Body of pancreas (tissue), 4 donors: ENCODE data around the gene WDR47. TPM values are rescaled to one million over a fixed set of nuclear protein-coding genes. Genes with fewer than 3 reads are reported as not detected.
"Not testable (repeated sequence)": the region's sequence is repeated elsewhere in the genome, so short reads cannot be mapped to it uniquely, and the experiment has no call there.

Source experiments
- ATAC-seq: fragments of 150-250 bp; one replicate; pipeline ENCODE4 v1.9.1; 2016
- DNase-seq, 4 donors: peaks; one replicate each; pipeline ENCODE4 v3.0.0-alpha.2; 2019
- H3K27ac ChIP-seq, 4 donors: fragments of 200-600 bp; sonication (generic); 1 replicate in 3 of 4; 2 replicates in 1 of 4; pipeline versions ENCODE4 v1.5.1 to v1.6.1; 2016 to 2019; ENCODE audit warnings: mild to moderate bottlenecking in 1 of 4, mixed read lengths in 1 of 4, moderate library complexity in 1 of 4
- H3K27me3 ChIP-seq, 2 donors: fragments of 200-600 bp; sonication (generic); one replicate each; pipeline ENCODE4 v1.6.0; 2016; ENCODE audit warnings: mild to moderate bottlenecking in 1 of 2
- H3K36me3 ChIP-seq, 2 donors: fragments of 200-600 bp; sonication (generic); replicated peaks in 1 of 2; 2 replicates each; pipeline ENCODE4 v1.5.1; 2016; ENCODE audit warnings: low read depth in 2 of 2; ENCODE audit not compliant: insufficient read depth in 1 of 2
- H3K4me1 ChIP-seq: fragments of 200-600 bp; sonication (generic); one replicate; pipeline ENCODE4 v1.6.0; 2016
- H3K4me3 ChIP-seq, 2 donors: fragments of 200-600 bp; sonication (generic); 1 replicate in 1 of 2; 2 replicates in 1 of 2; pipeline ENCODE4 v1.5.1; 2016 to 2019
- H3K9me3 ChIP-seq, 3 donors: fragments of 200-600 bp; sonication (generic); 1 replicate in 2 of 3; 2 replicates in 1 of 3; pipeline ENCODE4 v1.5.1; 2016
- POLR2A ChIP-seq, 3 donors: fragments of 450-650 bp; IDR thresholded peaks; one replicate each; pipeline ENCODE4 v1.6.1; 2016; ENCODE audit warnings: antibody characterized with exemption in 3 of 3, mild to moderate bottlenecking in 2 of 3
- WGBS, 2 donors: methylation state at CpG; one replicate each; pipeline ENCODE4 v1.1.5; 2017; 5-methylcytosine and 5-hydroxymethylcytosine counted together
- intact Hi-C: fragments of 100-400 bp; cut with DNase I; formaldehyde crosslinking; loops from one replicate; pipeline ENCODE4 v1.15.1; 2023
- total RNA-seq, 2 donors: library from RNA; depleted of rRNA; stranded (reverse); fragments of >200 nt; gene quantifications; one replicate each; pipeline ENCODE4 v1.1.0, GENCODE V29; 2016
- TF ChIP-seq, protein P1 (sequence below), 7 experiments: fragments of 450-650 bp in 4 of 7; fragments of 200-600 bp in 3 of 7; sonication (generic) in 3 of 7; IDR thresholded peaks; one replicate each; pipeline ENCODE4 v1.5.1; 2016 to 2019; ENCODE audit warnings: antibody characterized with exemption in 7 of 7

WDR47 gene
- total RNA-seq, 2 donors from 2014 or later, result 5.6 to 7.3 TPM

DNA sequence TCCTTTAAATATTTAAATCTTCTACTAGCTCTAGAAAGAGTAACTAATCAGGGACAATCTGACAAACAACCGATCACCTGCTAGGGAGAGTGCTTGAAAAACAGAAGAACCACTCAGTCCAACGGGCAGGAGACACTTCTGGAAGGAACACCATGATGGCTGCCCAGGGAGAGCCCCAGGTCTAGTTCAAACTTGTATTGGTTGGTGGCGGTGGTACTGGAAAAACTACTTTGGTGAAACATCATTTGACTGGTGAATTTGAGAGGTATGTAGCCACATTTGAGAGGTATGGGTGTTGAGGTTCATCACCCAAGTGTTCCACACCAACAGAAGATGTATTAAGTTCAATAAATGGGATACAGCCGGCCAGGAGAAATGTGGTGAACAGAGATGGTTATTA, 4.8 kb upstream of the WDR47 start:
- DNase-seq, result no peak
- H3K9me3 ChIP-seq, result no peaks in the 10 kb centered on the region
- H3K4me1 ChIP-seq, result no peaks in the 10 kb centered on the region
- intact Hi-C loops, result no loop called here
- TF ChIP-seq POLR2A (IDR thresholded peaks at IDR 0.05), result no peak
- TF ChIP-seq, protein P1, sequence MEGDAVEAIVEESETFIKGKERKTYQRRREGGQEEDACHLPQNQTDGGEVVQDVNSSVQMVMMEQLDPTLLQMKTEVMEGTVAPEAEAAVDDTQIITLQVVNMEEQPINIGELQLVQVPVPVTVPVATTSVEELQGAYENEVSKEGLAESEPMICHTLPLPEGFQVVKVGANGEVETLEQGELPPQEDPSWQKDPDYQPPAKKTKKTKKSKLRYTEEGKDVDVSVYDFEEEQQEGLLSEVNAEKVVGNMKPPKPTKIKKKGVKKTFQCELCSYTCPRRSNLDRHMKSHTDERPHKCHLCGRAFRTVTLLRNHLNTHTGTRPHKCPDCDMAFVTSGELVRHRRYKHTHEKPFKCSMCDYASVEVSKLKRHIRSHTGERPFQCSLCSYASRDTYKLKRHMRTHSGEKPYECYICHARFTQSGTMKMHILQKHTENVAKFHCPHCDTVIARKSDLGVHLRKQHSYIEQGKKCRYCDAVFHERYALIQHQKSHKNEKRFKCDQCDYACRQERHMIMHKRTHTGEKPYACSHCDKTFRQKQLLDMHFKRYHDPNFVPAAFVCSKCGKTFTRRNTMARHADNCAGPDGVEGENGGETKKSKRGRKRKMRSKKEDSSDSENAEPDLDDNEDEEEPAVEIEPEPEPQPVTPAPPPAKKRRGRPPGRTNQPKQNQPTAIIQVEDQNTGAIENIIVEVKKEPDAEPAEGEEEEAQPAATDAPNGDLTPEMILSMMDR (IDR thresholded peaks at IDR 0.05), result no peak
- no peak overlapping the region for H3K4me3 ChIP-seq
- H3K36me3 ChIP-seq, result no peaks in the 10 kb centered on the region
- H3K27ac ChIP-seq, result no peak overlapping the region
- no peaks in the 10 kb centered on the region for H3K27me3 ChIP-seq
- ATAC-seq, result no peak
- 68 to 69% methylated on average over 4 of the region's 4 CpGs for WGBS, 2 donors

DNA sequence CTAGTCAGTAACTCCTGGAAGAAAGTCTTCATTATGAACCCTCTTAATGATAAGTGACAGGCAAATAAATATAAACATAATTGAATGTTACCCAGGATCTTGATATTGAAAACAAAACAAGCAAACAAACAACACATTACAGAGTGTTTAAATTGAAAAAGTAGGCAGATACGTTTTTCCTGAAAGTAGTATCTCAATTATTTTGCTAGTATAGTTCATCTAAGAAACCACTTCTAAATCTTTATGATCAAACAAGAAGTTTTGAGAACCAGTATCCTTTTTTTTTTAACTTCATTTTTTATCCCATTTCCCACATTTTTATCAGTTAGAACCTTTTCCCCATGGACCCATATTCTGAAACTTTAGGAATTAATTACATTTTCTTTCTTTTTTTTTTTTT, 3.7 kb upstream of the WDR47 start:
- Histone ChIP-seq H3K27ac (no peak overlapping the region), H3K27me3 (no peaks in the 10 kb centered on the region), H3K9me3 (no peaks in the 10 kb centered on the region), H3K4me1 (peaks cover 3% of the 10 kb centered on the region), H3K36me3 (no peaks in the 10 kb centered on the region), H3K4me3 (no peak overlapping the region)
- TF ChIP-seq, protein P1 (IDR thresholded peaks at IDR 0.05), result no peak
- TF ChIP-seq POLR2A (IDR thresholded peaks at IDR 0.05), result no peak
- DNase-seq (no peak), ATAC-seq (no peak)
- 33 to 58% methylated on average over 1 of the region's 1 CpG for WGBS, 2 donors
- intact Hi-C loops, result no loop called here

DNA sequence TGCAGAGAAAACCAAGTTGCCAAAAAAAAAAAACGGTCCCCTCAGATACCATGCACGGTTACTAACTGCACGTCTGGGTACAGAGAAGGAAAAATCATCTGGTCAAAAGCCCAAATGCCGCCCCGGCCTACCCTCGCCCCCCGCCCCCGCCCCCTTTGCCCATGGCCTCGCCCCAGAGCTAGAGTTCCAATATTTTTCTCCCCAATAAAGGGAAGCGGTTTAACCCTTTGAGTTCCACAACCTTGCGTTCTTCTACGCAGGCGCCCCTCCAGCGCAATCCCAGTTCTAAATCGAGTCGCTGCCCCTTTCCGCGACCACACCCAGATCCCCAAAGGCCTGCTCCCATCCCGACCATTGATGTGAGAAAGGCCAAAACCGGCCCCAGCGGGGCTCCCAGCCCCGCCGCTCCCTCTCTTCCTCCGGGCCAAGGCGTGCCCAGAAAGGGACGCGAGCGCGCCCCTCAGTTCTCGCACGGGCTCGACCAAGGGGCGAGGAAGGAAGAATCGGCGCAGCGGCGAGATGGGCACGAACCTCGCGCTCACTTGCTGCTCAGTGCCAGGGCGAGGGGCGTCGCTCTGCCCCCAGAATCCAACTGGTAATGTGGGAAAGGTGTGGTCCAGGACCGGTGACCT, 797 bp downstream of the WDR47 start:
- Histone ChIP-seq H3K4me3 (peak overlapping the region; percentile 54 to 97), H3K9me3 (no peaks in the 10 kb centered on the region), H3K4me1 (peaks cover 11% of the 10 kb centered on the region), H3K27me3 (no peaks in the 10 kb centered on the region), H3K36me3 (no peaks in the 10 kb centered on the region), H3K27ac (peak overlapping the region in 3 of 4 donors; percentile 68 to 88 (median 74))
- DNase-seq (peak in 2 of 4 donors; percentile 17 to 18), ATAC-seq (peak; percentile 6)
- WGBS, 2 donors, result 0 to 1% methylated on average over 13 to 41 of the region's 44 CpGs
- TF ChIP-seq, protein P1 (IDR thresholded peaks at IDR 0.05), result no peak
- intact Hi-C loops, result no loop called here

DNA sequence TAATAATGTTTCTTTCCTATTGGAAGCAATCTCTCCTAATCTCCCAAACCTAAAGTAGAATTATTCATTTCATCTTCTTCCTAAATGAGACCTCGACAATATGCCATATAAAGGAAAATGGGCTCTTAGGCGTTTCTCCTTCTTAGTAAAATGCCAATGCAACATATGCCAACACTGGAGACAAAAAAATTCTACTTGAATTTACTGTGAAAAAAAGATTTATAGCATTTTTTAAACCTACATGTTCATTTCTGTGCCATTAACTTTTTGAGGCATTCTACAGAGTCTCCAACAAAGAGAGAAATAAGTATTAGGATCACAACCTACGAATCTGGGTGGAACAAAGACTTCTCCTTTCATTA, 1.3 kb downstream of the WDR47 start:
- intact Hi-C loops, result no loop called here
- H3K9me3 ChIP-seq, result no peaks in the 10 kb centered on the region
- DNase-seq (no peak), ATAC-seq (no peak)
- WGBS, 2 donors, result 24 to 25% methylated on average over 3 of the region's 3 CpGs
- no peaks in the 10 kb centered on the region for H3K36me3 ChIP-seq
- TF ChIP-seq, protein P1 (IDR thresholded peaks at IDR 0.05), result no peak
- no peak for TF ChIP-seq POLR2A (IDR thresholded peaks at IDR 0.05)
- peaks cover 11% of the 10 kb centered on the region for H3K4me1 ChIP-seq
- H3K27me3 ChIP-seq, result no peaks in the 10 kb centered on the region
- peak overlapping the region in 1 of 2 donors; percentile 97 for H3K4me3 ChIP-seq
- H3K27ac ChIP-seq, result no peak overlapping the region

DNA sequence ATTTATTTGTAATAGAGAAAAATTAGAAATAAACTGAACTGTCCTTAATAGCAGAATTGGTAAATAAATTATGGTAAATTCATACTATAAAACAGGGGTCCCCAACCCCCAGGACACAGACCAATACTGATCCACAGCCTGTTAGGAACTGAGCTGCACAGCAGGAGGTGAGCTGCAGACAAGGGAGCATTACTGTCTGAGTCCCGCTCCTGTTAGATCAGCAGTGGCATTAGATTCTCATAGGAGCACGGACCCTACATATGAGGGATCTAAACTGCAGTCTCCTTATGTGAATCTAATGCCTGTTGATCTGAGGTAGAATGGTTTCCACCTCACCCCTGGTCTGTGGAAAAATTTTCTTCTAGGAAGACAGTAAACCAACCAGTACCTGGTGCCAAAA, 7.5 kb downstream of the WDR47 start:
- Histone ChIP-seq H3K36me3 (no peaks in the 10 kb centered on the region), H3K4me1 (no peaks in the 10 kb centered on the region), H3K4me3 (no peak overlapping the region), H3K27me3 (no peaks in the 10 kb centered on the region), H3K9me3 (no peaks in the 10 kb centered on the region), H3K27ac (no peak overlapping the region)
- no peak for TF ChIP-seq POLR2A (IDR thresholded peaks at IDR 0.05)
- TF ChIP-seq, protein P1 (IDR thresholded peaks at IDR 0.05), result no peak
- 100% methylated on average over 2 of the region's 2 CpGs for WGBS, 2 donors
- DNase-seq (no peak), ATAC-seq (no peak)
- intact Hi-C loops, result no loop called here

DNA sequence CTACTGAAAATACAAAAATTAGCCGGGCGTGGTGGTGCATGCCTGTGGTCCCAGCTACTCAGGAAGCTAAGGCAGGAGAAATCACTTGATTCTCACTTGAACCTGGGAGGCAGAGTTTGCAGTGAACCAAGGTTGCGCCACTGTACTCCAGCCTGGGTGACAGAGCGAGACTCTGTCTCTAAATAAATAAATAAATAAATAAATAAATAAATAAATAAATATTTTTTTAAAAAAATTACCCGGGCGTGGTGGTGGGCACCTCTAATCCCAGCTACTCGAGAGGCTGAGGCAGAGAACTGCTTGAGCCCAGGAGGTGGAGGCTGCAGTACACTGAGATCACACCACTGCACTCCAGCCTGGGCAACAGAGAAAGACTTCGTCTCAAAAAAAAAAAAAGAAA, 12.4 kb downstream of the WDR47 start:
- H3K9me3 ChIP-seq, H3K36me3 ChIP-seq, intact Hi-C loops, ATAC-seq, DNase-seq, H3K4me1 ChIP-seq, H3K27me3 ChIP-seq, H3K27ac ChIP-seq, H3K4me3 ChIP-seq: not testable (repeated sequence)
- 92 to 93% methylated on average over 8 of the region's 8 CpGs for WGBS, 2 donors
